Measurements from ENCODE around the gene SLC24A3.

The SLC24A3 gene

GRCh38 chr20:19710336-19711120 is 498.1 kb downstream of the SLC24A3 start:
- no peak for DNase-seq (ENCODE audit: low read depth, low spot score)

- DNase-seq (ENCODE audit: low read depth, low spot score): no peak
Measured at GRCh38 chr20:19711126-19711525, 498.7 kb downstream of the SLC24A3 start.

- no peak for DNase-seq (ENCODE audit: low read depth, low spot score)
Measured at GRCh38 chr20:19712721-19713260, 500.3 kb downstream of the SLC24A3 start.

- no peak for DNase-seq (ENCODE audit: low read depth, low spot score)
Measured at GRCh38 chr20:19713822-19714578, 501.6 kb downstream of the SLC24A3 start.

- DNase-seq (ENCODE audit: low read depth, low spot score): no peak
Measured at GRCh38 chr20:19714579-19714840, 502.1 kb downstream of the SLC24A3 start.

GRCh38 chr20:19715986-19716385 is 503.5 kb downstream of the SLC24A3 start:
- DNase-seq (ENCODE audit: low read depth, low spot score): no peak

- DNase-seq (ENCODE audit: low read depth, low spot score): no peak
Measured at GRCh38 chr20:19718880-19719279, 506.4 kb downstream of the SLC24A3 start.

GRCh38 chr20:19720991-19721390 is 508.5 kb downstream of the SLC24A3 start:
- no peak for DNase-seq (ENCODE audit: low read depth, low spot score)

GRCh38 chr20:19723051-19723450 is 510.6 kb downstream of the SLC24A3 start:
- DNase-seq (ENCODE audit: low read depth, low spot score): no peak

GRCh38 chr20:19723813-19724430 is 511.5 kb downstream of the SLC24A3 start:
- no peak for DNase-seq (ENCODE audit: low read depth, low spot score)

GRCh38 chr20:19725373-19725772 is 512.9 kb downstream of the SLC24A3 start:
- DNase-seq (ENCODE audit: low read depth, low spot score): no peak

- no peak for DNase-seq (ENCODE audit: low read depth, low spot score)
Measured at GRCh38 chr20:19725814-19726525, 513.5 kb downstream of the SLC24A3 start.

- DNase-seq (ENCODE audit: low read depth, low spot score): no peak
Measured at GRCh38 chr20:19727251-19727847, 514.9 kb downstream of the SLC24A3 start.

- DNase-seq (ENCODE audit: low read depth, low spot score): no peak
Measured at GRCh38 chr20:19729672-19730071, 517.2 kb downstream of the SLC24A3 start.

GRCh38 chr20:19730706-19731105 is 518.3 kb downstream of the SLC24A3 start:
- no peak for DNase-seq (ENCODE audit: low read depth, low spot score)

GRCh38 chr20:19734811-19735210 is 522.4 kb downstream of the SLC24A3 start:
- DNase-seq (ENCODE audit: low read depth, low spot score): no peak

GRCh38 chr20:19735446-19735845 is 523.0 kb downstream of the SLC24A3 start:
- no peak for DNase-seq (ENCODE audit: low read depth, low spot score)

GRCh38 chr20:19737025-19737424 is 524.6 kb downstream of the SLC24A3 start:
- no peak for DNase-seq (ENCODE audit: low read depth, low spot score)

GRCh38 chr20:19738951-19739350 is 526.5 kb downstream of the SLC24A3 start:
- DNase-seq (ENCODE audit: low read depth, low spot score): no peak

GRCh38 chr20:19739351-19739750 is 526.9 kb downstream of the SLC24A3 start:
- DNase-seq (ENCODE audit: low read depth, low spot score): no peak

GRCh38 chr20:19740512-19740911 is 528.1 kb downstream of the SLC24A3 start:
- DNase-seq (ENCODE audit: low read depth, low spot score): no peak

Measured in activated CD4-positive, CD25-positive, alpha-beta regulatory T cell treated with anti-CD3 and anti-CD28 coated beads, Interleukin-2, amount 50 U/mL, for 16 hours (primary cell).